Mucosa of descending colon (tissue), 3 donors: ENCODE results near the gene ROBO1. TPM values are rescaled to one million over a fixed set of nuclear protein-coding genes. Genes with fewer than 3 reads are reported as not detected.

Experiments used
- ATAC-seq: fragments of 200-7000 bp; cut with Tn5 transposase; one replicate; pipeline ENCODE4 v1.9.1; 2020; ENCODE audit warnings: mild to moderate bottlenecking, moderate library complexity
- DNase-seq, 3 donors: peaks; one replicate each; pipeline ENCODE4 v3.0.0-alpha.2; 2020
- H3K36me3 ChIP-seq: fragments of 200-600 bp; one replicate; pipeline ENCODE4 v1.8.0; 2021; ENCODE audit warnings: low read depth, mild to moderate bottlenecking
- H3K4me1 ChIP-seq: fragments of 200-600 bp; one replicate; pipeline ENCODE4 v1.8.0; 2021; ENCODE audit warnings: low read depth, mild to moderate bottlenecking
- H3K4me3 ChIP-seq: fragments of 200-600 bp; one replicate; pipeline ENCODE4 v1.8.0; 2021; ENCODE audit warnings: mild to moderate bottlenecking
- H3K9me3 ChIP-seq: fragments of 200-600 bp; one replicate; pipeline ENCODE4 v1.8.0; 2021; ENCODE audit warnings: mild to moderate bottlenecking
- CTCF ChIP-seq: fragments of 200-600 bp; IDR thresholded peaks from one replicate; pipeline ENCODE4 v1.8.0; 2022; ENCODE audit warnings: antibody characterized with exemption, mild to moderate bottlenecking
- intact Hi-C, 2 donors: fragments of 100-400 bp; cut with DNase I in 1 of 2; cut with micrococcal nuclease in 1 of 2; formaldehyde crosslinking; loops; one replicate each; pipeline versions ENCODE4 v1.11.0 to v1.11.1; 2022; cut with DNase I, micrococcal nuclease
- total RNA-seq, 3 donors: library from RNA; stranded (reverse); fragmentation: NEBNext Ultra II Directional in 2 of 3; extraction: Animal tissue kit (Norgen Biotek cat#: 25700) in 2 of 3; gene quantifications; one replicate each; pipeline versions ENCODE4 v1.2.1 to v1.2.4, GENCODE V29; 2021 to 2023
- donor health status: DM: no; HTN: no; CAD: no; lungs with moderate emphysema.
- donor health status: DM: no; HTN: no; CAD: no.
- donor health status: DM: no; HTN: yes; CAD: no.

ROBO1 gene
- total RNA-seq, 3 donors from 2014 or later: 4.3 to 22.7 (median 10.1) TPM

GRCh38 chr3:79215286-79215685 lies 552.5 kb downstream of the ROBO1 start:
- no peaks in the 10 kb centered on the region for H3K4me1 ChIP-seq
- H3K36me3 ChIP-seq: no peaks in the 10 kb centered on the region
- TF ChIP-seq CTCF: no peak
- H3K9me3 ChIP-seq: no peaks in the 10 kb centered on the region
- DNase-seq: no peak
- intact Hi-C loops: no loop called here
- no peak overlapping the region for H3K4me3 ChIP-seq
- ATAC-seq: no peak

- DNase-seq (no peak), ATAC-seq (no peak)
- no peaks in the 10 kb centered on the region for H3K9me3 ChIP-seq
- H3K36me3 ChIP-seq: no peaks in the 10 kb centered on the region
- intact Hi-C loops: no loop called here
- no peaks in the 10 kb centered on the region for H3K4me1 ChIP-seq
- H3K4me3 ChIP-seq: no peak overlapping the region
- TF ChIP-seq CTCF: no peak
Measured at GRCh38 chr3:79211586-79212359, 556.0 kb downstream of the ROBO1 start.

GRCh38 chr3:79204351-79204750 lies 563.4 kb downstream of the ROBO1 start:
- intact Hi-C loops: no loop called here
- Histone ChIP-seq H3K4me1 (no peaks in the 10 kb centered on the region), H3K9me3 (no peaks in the 10 kb centered on the region), H3K4me3 (no peak overlapping the region), H3K36me3 (no peaks in the 10 kb centered on the region)
- ATAC-seq (no peak), DNase-seq (no peak)
- TF ChIP-seq CTCF: no peak

GRCh38 chr3:79203144-79203519 lies 564.7 kb downstream of the ROBO1 start:
- DNase-seq (no peak), ATAC-seq (no peak)
- H3K36me3 ChIP-seq: no peaks in the 10 kb centered on the region
- no peaks in the 10 kb centered on the region for H3K4me1 ChIP-seq
- intact Hi-C loops: no loop called here
- no peaks in the 10 kb centered on the region for H3K9me3 ChIP-seq
- no peak for TF ChIP-seq CTCF
- no peak overlapping the region for H3K4me3 ChIP-seq

GRCh38 chr3:79202471-79203143 lies 565.2 kb downstream of the ROBO1 start:
- no peak for TF ChIP-seq CTCF
- no peaks in the 10 kb centered on the region for H3K9me3 ChIP-seq
- H3K4me1 ChIP-seq: no peaks in the 10 kb centered on the region
- no peak for DNase-seq
- ATAC-seq: no peak
- intact Hi-C loops: no loop called here
- no peak overlapping the region for H3K4me3 ChIP-seq
- H3K36me3 ChIP-seq: no peaks in the 10 kb centered on the region
